Measurements from ENCODE around the gene DUOXA1. TPM values are rescaled to one million over a fixed set of nuclear protein-coding genes. Genes with fewer than 3 reads are reported as not detected.

DUOXA1 gene
- polyA plus RNA-seq, 2 of the 4 experiments (the other 2 are of a cell fraction): 0.18 to 0.23 TPM

GRCh38 chr15:45101749-45102148 lies 27.9 kb downstream of the DUOXA1 start:
- no peaks in the 10 kb centered on the region for H3K4me1 ChIP-seq
- H3K4me2 ChIP-seq: no peak overlapping the region
- ATAC-seq (no peak), DNase-seq (ENCODE audit: low read depth in 1 of 2, low spot score in 1 of 2) (no peak), FAIRE-seq (no peak)
- POLR2A ChIA-PET: no interaction called here
- WGBS (ENCODE audit: missing lambda C conversion rate): 72% methylated on average over 9 of the region's 12 CpGs
- TF ChIP-seq NR3C1 (IDR thresholded peaks at IDR 0.05): no peak
- no peak for TF ChIP-seq ATOH8 (CRISPR knock-in tag; IDR thresholded peaks at IDR 0.05; ENCODE audit: low read depth)
- TF ChIP-seq USF2 (IDR thresholded peaks at IDR 0.05): no peak
- TF ChIP-seq PBX3 (IDR thresholded peaks at IDR 0.05): no peak
- TF ChIP-seq SMC3 (IDR thresholded peaks at IDR 0.05): no peak
- no peak for TF ChIP-seq MAX (IDR thresholded peaks at IDR 0.05)
- TF ChIP-seq EHMT2 (IDR thresholded peaks at IDR 0.05; ENCODE audit: low read depth): no peak
- TF ChIP-seq POLR2AphosphoS2 (conservative IDR thresholded peaks at IDR 0.05; ENCODE audit: low read length): no peak
- TF ChIP-seq BCL3 (IDR thresholded peaks at IDR 0.05): no peak
- TF ChIP-seq E2F6 (IDR thresholded peaks at IDR 0.05; ENCODE audit: borderline replicate concordance, low read depth): no peak
- no peak for TF ChIP-seq TP53 (CRISPR knock-in tag; IDR thresholded peaks at IDR 0.05)
- TF ChIP-seq FOSB (CRISPR knock-in tag; IDR thresholded peaks at IDR 0.05): no peak
- no peak for TF ChIP-seq EHF (CRISPR knock-in tag; IDR thresholded peaks at IDR 0.05)
- H3K9me3 ChIP-seq: no peaks in the 10 kb centered on the region
- H3K4me3 ChIP-seq: no peak overlapping the region
- H3K27ac ChIP-seq: no peak overlapping the region
- CTCF ChIA-PET: interaction anchor here (0.6 to 1.2 kb wide), 3 partner anchors 13 to 223 kb away, joined by 3 to 4 read pairs (median 3); partner anchors contain the start of genes DUOX2 and DUOXA2

- ATAC-seq: no peak
- H3K4me3 ChIP-seq: no peak overlapping the region
- no peaks in the 10 kb centered on the region for H3K9me3 ChIP-seq
- CTCF ChIA-PET: interaction anchor here (0.6 to 1.2 kb wide), 2 partner anchors 14 to 223 kb away, joined by 3 to 4 read pairs; partner anchors contain the start of genes DUOX2 and DUOXA2
- DNase-seq (ENCODE audit: low read depth in 1 of 2, low spot score in 1 of 2): no peak
- FAIRE-seq: no peak
- H3K4me1 ChIP-seq: no peaks in the 10 kb centered on the region
- 43% methylated on average over 4 of the region's 7 CpGs for WGBS (ENCODE audit: missing lambda C conversion rate)
- no peak overlapping the region for H3K4me2 ChIP-seq
- TF ChIP-seq CTCF (IDR thresholded peaks at IDR 0.05) (no peak), JUNB (IDR thresholded peaks at IDR 0.05) (no peak), KDM5A (IDR thresholded peaks at IDR 0.05) (no peak), BCL3 (IDR thresholded peaks at IDR 0.05) (no peak), HMGXB4 (CRISPR knock-in tag; IDR thresholded peaks at IDR 0.05; ENCODE audit: borderline replicate concordance) (no peak), RCOR1 (IDR thresholded peaks at IDR 0.05; ENCODE audit: low read depth, low read length) (no peak), ZC3H11A (IDR thresholded peaks at IDR 0.05) (no peak), HOXA7 (CRISPR knock-in tag; IDR thresholded peaks at IDR 0.05) (no peak), HES2 (IDR thresholded peaks at IDR 0.05) (no peak), POLR2AphosphoS2 (conservative IDR thresholded peaks at IDR 0.05; ENCODE audit: low read length) (no peak), FOSL2 (IDR thresholded peaks at IDR 0.05) (no peak), FOSL2 (CRISPR knock-in tag; IDR thresholded peaks at IDR 0.05) (no peak), MAFK (IDR thresholded peaks at IDR 0.05; ENCODE audit: partially characterized antibody) (no peak)
- POLR2A ChIA-PET: no interaction called here
- no peak overlapping the region for H3K27ac ChIP-seq
These were observed 28.6 kb downstream of the DUOXA1 start for GRCh38 chr15:45100884-45101625.
